Aorta (tissue), 5 donors: ENCODE measurements around the gene TNNI2. TPM values are rescaled to one million over a fixed set of nuclear protein-coding genes. Genes with fewer than 3 reads are reported as not detected.

Experiments used
- ATAC-seq: fragments of 200-7000 bp; cut with Tn5 transposase; one replicate; pipeline ENCODE4 v1.9.1; 2022; ENCODE audit warnings: moderate library complexity; ENCODE audit not compliant: low FRiP score
- DNase-seq, 2 donors: peaks; one replicate each; pipeline ENCODE4 v3.0.0-alpha.2; 2020
- H3K27ac ChIP-seq, 2 donors: one replicate each; pipeline ENCODE4 v1.5.1; 2013; ENCODE audit warnings: low read length in 2 of 2, mild to moderate bottlenecking in 2 of 2, moderate library complexity in 2 of 2, control low read depth in 1 of 2, inconsistent platforms in 1 of 2, low read depth in 1 of 2
- H3K27me3 ChIP-seq, 2 donors: one replicate each; pipeline ENCODE4 v1.6.1; 2013; ENCODE audit warnings: control low read depth in 1 of 2, low read length in 1 of 2, mild to moderate bottlenecking in 1 of 2, moderate library complexity in 1 of 2; ENCODE audit not compliant: insufficient read depth in 2 of 2, control insufficient read depth in 1 of 2
- H3K36me3 ChIP-seq, 2 donors: one replicate each; pipeline ENCODE4 v1.6.1; 2013; ENCODE audit warnings: control low read depth in 1 of 2, low read length in 1 of 2, mild to moderate bottlenecking in 1 of 2; ENCODE audit not compliant: insufficient read depth in 2 of 2, control insufficient read depth in 1 of 2
- H3K4me1 ChIP-seq, 2 donors: one replicate each; pipeline ENCODE4 v1.6.1; 2013; ENCODE audit warnings: low read length in 2 of 2, control low read depth in 1 of 2, mild to moderate bottlenecking in 1 of 2, moderate library complexity in 1 of 2; ENCODE audit not compliant: insufficient read depth in 2 of 2, control insufficient read depth in 1 of 2
- H3K4me3 ChIP-seq, 2 donors: one replicate each; pipeline ENCODE4 v1.5.1; 2013; ENCODE audit warnings: low read length in 2 of 2, control low read depth in 1 of 2, mild to moderate bottlenecking in 1 of 2
- H3K9me3 ChIP-seq: one replicate; pipeline ENCODE4 v1.6.1; 2013; ENCODE audit warnings: mild to moderate bottlenecking, low read length; ENCODE audit not compliant: control insufficient read depth
- WGBS, 2 donors: extraction: QIAGEN DNeasy Blood & Tissue Kit; methylation state at CpG; one replicate each; pipeline ENCODE4 v1.1.7; 2013; 5-methylcytosine and 5-hydroxymethylcytosine counted together
- intact Hi-C, 2 donors: fragments of 100-400 bp; cut with DNase I; formaldehyde crosslinking; loops; one replicate each; pipeline versions ENCODE4 v1.14.2 to v1.15.0; 2022
- polyA plus RNA-seq, 2 donors: library from polyadenylated mRNA; stranded (reverse); fragments of 200-250 nt; gene quantifications; one replicate each; pipeline ENCODE4 v1.2.3, GENCODE V29; 2013
- total RNA-seq, 2 donors: library from RNA; stranded (reverse); fragmentation: NEBNext Ultra II Directional; extraction: Animal tissue kit (Norgen Biotek cat#: 25700); gene quantifications; one replicate each; pipeline ENCODE4 v1.2.1, GENCODE V29; 2021
- donor health status: healthy with polysubstance abuse.
- donor health status: Bipolar disorder and iron deficiency.
- donor health status: DM: no; HTN: no; CAD: no.
- donor health status: DM: no; HTN: no; CAD: no.
- donor health status: DM: yes; HTN: yes; CAD: no.

The TNNI2 gene
- total and polyA plus RNA-seq, 4 donors: 0.75 to 2.2 (median 0.81) TPM

DNA sequence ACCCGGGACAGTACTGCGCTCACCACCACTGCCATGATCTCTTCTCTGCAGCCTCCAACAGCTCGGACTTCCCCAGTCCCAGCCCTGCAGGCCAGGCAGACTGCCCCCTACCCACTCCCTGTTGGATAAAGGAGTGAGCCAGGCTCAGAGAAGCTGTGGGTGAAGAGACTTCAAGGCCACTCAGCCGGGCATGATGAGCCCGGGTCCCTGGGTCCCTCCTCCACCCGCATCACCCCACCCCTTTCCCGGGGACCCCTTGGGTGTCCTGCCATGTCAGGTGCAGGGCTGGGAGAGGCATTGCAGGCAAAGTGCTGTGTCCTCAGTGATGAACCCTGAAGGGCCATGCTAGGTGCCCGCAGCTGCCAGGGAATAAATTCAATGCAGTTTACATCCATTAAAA, 28.6 kb downstream of the TNNI2 start:
- no peaks in the 10 kb centered on the region for H3K9me3 ChIP-seq
- ATAC-seq: no peak

DNA sequence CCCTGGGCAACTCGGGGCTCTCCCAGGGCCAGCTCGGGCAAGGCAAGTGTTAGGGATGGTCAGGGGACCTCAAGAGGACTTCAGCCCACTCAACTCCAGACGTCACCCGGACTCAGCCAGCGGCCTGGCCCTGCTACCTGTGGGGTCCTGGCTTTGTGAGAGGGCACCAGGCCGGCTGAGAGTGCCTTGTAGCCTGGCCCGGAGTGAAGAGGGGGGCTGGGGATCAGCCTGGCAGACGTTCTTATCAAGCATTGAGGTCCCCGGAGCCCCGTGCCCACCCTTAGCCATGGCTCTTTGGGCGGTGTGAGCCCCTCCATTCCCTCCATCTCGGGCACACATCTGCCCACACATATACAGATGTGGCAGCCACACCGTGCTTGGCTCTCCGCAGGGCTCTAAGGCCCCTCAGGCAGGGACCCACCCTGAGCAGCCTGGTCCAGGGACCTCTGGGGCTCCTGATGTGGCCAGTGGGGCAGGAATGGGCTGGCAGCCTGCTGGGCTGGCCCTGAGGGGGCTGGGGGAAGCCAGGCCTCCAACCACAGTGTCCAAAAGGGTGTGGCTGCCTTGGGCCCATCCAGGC, 29.4 kb downstream of the TNNI2 start:
- Histone ChIP-seq H3K9me3 (no peaks in the 10 kb centered on the region), H3K4me3 (no peak overlapping the region), H3K27me3 (no peaks in the 10 kb centered on the region), H3K4me1 (peaks cover 0 to 3% of the 10 kb centered on the region in 2 donors), H3K36me3 (no peaks in the 10 kb centered on the region), H3K27ac (no peak overlapping the region)
- 78 to 81% methylated on average over 14 of the region's 14 CpGs for WGBS, 2 donors
- intact Hi-C loops: no loop called here
- DNase-seq: no peak
- no peak for ATAC-seq

More for the DNA sequence above, 28.6 kb downstream of the TNNI2 start:
- H3K27me3 ChIP-seq: no peaks in the 10 kb centered on the region
- intact Hi-C loops: no loop called here
- peaks cover 0 to 3% of the 10 kb centered on the region in 2 donors for H3K4me1 ChIP-seq
- 80 to 93% methylated on average over 8 of the region's 8 CpGs for WGBS, 2 donors
- DNase-seq: no peak
- no peak overlapping the region for H3K27ac ChIP-seq
- H3K36me3 ChIP-seq: no peaks in the 10 kb centered on the region
- H3K4me3 ChIP-seq: no peak overlapping the region

DNA sequence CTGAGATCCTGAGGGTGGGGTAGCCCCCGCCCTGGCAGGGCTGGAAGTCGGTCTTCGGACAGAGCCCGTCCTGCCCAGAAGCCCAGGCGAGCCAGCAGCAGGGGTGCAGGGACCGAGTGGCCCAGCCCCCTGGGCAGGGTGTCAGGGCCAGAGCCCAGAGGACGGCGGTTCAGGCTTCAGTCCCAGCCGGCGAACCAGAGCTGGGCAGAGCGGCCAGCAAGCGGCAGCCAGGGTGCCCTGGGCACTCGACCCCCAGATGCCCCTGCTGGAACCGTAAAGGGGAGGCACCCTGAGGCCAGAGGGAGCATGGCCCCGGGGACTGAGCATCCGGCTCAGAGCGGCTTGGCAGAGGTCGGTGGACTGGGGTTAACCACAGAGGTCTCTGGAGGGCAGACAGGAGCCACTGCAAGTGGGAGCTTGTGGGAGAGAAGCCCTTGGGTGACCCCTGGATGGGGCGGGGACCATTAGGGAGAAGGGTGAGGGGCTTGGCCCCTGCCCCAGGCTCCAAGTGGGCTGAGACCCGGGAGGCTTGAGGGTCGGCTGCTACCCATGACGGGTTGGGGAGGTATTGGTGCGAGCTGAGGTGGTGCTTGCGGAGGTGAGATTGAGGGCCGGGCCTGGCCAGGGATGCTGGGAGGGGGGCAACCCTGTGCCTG, 30.0 kb downstream of the TNNI2 start:
- Histone ChIP-seq H3K27me3 (no peaks in the 10 kb centered on the region), H3K4me1 (peaks cover 0 to 3% of the 10 kb centered on the region in 2 donors), H3K27ac (no peak overlapping the region), H3K36me3 (no peaks in the 10 kb centered on the region), H3K9me3 (no peaks in the 10 kb centered on the region), H3K4me3 (no peak overlapping the region)
- WGBS, 2 donors: 36 to 52% methylated on average over 20 to 25 of the region's 25 CpGs
- intact Hi-C loops: no loop called here
- DNase-seq (peak; percentile 66 to 75), ATAC-seq (peak; percentile 19)

DNA sequence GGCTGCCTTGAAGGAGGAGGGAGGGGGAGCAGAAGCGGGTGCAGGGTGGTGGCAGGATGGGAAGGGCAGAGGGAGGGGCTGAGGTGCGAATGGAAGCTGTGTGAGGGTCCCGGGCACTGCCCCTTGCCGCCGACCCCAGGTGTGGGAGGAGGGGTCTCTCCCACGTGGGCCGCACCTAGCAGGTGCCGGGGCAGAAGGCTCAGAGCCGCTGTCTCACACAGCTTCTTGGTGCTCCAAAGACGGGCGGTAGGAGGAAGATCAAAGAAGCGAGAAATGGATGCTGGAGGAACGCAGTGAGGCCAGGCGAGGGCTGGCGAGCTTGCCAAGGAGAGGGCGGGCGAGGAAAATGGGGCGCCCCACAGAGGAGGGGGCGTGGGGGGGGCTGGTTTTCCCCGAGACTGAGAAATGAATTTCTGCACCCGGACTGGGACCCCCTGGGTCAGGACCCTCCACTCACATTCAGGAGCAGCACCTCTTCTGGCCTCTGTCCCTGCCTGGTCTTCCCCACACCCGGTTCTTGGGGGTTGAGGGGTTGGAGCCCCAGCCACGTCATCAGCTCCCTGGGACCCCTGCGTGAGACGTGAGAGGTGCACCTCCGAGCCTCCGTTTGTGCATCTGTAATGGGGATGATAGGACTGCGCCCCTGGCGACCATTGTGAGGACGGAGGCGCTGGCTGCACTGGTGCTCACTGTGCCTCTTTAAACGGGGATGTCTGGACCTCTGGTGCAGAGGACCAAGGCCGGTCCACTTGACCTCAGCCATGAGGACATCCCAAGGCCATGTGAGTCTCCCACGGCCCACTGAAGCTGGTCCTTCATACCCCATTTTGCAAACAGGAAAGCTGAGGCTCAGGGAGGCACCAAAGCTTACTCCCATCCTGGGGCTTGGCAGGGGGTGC, 30.9 kb downstream of the TNNI2 start:
- ATAC-seq (peak; percentile 51), DNase-seq (peak; percentile 51 to 83)
- Histone ChIP-seq H3K9me3 (no peaks in the 10 kb centered on the region), H3K4me1 (peaks cover 0 to 2% of the 10 kb centered on the region in 2 donors), H3K27ac (no peak overlapping the region), H3K36me3 (no peaks in the 10 kb centered on the region), H3K27me3 (no peaks in the 10 kb centered on the region), H3K4me3 (no peak overlapping the region)
- intact Hi-C loops: no loop called here
- WGBS, 2 donors: 74 to 85% methylated on average over 34 of the region's 34 CpGs

DNA sequence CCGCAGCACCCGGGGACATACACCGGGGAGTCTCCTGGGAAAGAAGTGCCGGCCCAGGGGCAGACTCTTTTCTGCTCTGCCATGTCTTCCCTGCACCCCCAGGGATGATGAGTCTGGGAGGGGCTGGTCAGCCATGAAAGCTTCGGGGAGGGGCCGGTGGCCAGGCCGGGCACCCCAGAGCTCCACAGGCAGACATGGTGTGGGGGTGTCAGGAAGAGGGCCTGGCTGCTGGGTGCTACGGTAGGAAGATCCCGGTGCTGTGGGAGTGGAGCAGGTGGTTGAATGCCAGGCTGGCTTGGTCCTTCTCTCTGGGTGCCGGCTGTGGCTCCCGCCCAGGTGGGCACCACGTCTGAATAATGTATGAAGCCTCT, 31.5 kb downstream of the TNNI2 start:
- H3K36me3 ChIP-seq: no peaks in the 10 kb centered on the region
- H3K27ac ChIP-seq: no peak overlapping the region
- WGBS, 2 donors: 46 to 48% methylated on average over 10 to 12 of the region's 12 CpGs
- H3K9me3 ChIP-seq: no peaks in the 10 kb centered on the region
- intact Hi-C loops: no loop called here
- no peak overlapping the region for H3K4me3 ChIP-seq
- ATAC-seq (no peak), DNase-seq (peak; percentile 49 to 68)
- H3K27me3 ChIP-seq: no peaks in the 10 kb centered on the region
- no peaks in the 10 kb centered on the region for H3K4me1 ChIP-seq

DNA sequence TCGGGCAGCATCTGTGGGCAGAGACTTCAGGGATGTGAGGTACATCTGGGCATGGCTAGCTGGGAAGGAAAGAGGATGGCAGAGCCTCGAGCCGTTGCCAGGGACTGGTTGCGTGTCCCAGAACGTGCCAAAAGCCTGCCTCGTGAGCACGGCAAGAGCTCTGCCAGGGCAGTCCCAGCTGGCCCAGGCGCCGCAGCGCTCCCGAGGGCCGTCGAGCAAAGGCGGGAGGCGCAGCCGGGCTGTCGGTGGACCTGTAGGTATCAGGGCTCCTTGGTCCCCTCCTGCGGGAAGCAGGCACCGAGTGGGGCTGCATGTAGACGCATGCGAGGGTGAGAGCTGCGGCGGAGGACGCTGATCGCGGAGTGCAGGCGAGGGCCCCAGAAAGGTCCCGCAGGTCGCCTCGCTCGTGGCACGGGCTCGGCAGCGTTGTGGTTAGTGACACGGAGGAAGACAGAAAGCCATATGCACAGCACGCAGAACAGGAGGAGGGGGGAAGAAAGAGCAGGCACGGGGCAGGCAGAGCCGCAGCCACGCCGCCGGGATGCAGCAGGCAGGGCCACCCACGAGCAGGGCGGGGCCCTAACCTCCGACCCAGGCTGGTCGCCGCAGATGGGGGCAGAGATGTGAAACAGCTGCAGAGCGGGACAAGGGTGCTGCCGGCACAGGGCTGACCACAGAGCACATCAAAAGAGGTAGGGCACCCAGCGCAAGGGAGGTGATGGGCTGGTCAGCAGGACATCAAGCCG, 32.1 kb downstream of the TNNI2 start:
- H3K27me3 ChIP-seq: no peaks in the 10 kb centered on the region
- no peak overlapping the region for H3K27ac ChIP-seq
- WGBS, 2 donors: 33 to 36% methylated on average over 43 to 50 of the region's 50 CpGs
- DNase-seq (peak; percentile 74 to 83), ATAC-seq (peak; percentile 16)
- no peak overlapping the region for H3K4me3 ChIP-seq
- intact Hi-C loops: no loop called here
- no peaks in the 10 kb centered on the region for H3K4me1 ChIP-seq
- no peaks in the 10 kb centered on the region for H3K36me3 ChIP-seq
- no peaks in the 10 kb centered on the region for H3K9me3 ChIP-seq

DNA sequence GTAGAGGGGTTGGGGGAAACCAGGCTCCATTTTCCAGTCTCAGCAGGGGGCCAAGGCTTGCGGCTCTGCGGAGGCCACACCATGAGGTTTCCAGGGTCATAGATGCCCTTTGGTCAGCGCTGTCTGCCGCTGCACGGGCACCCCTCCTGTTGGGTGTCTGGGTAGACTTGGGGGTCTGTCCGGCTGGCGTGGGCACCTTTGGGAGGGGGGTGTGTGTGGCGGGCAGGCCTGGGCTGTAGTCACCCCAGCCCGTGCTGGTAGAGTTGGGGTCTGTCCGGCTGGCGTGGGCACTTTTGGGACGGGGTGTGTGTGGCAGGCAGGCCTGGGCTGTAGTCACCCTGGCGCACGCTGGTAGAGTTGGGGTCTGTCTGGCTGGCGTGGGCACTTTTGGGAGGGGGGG, 32.8 kb downstream of the TNNI2 start:
- intact Hi-C loops: no loop called here

DNA sequence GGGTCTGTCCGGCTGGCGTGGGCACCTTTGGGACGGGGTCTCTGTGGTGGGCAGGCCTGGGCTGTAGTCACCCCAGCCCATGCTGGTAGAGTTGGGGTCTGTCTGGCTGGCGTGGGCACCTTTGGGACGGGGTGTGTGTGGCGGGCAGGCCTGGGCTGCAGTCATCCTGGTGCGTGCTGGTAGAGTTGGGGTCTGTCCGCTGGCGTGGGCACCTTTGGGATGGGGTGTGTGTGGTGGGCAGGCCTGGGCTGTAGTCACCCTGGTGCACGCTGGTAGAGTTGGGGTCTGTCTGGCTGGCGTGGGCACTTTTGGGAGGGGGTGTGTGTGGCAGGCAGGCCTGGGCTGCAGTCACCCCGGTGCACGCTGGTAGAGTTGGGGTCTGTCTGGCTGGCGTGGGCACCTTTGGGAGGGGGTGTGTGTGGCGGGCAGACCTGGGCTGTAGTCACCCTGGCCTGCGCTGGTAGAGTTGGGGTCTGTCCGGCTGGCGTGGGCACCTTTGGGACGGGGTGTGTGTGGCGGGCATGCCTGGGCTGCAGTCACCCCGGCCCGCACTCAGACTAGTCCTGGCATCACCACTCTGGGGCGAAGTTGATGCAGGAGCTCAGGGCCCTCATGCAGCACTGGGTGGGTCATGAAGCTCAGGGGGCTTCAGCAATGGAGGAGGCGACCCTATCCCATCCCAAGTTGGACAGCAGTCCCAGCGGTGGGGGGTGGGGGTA, 33.6 kb downstream of the TNNI2 start:
- Histone ChIP-seq H3K4me3 (no peak overlapping the region), H3K4me1 (no peaks in the 10 kb centered on the region)
- DNase-seq: peak in 1 of 2 donors; percentile 47

More for the DNA sequence above, 32.8 kb downstream of the TNNI2 start:
- no peak overlapping the region for H3K4me3 ChIP-seq
- DNase-seq (peak; percentile 38 to 71), ATAC-seq (no peak)
- H3K9me3 ChIP-seq: no peaks in the 10 kb centered on the region
- no peaks in the 10 kb centered on the region for H3K4me1 ChIP-seq
- H3K27me3 ChIP-seq: no peaks in the 10 kb centered on the region
- 89 to 91% methylated on average over 15 of the region's 15 CpGs for WGBS, 2 donors
- H3K27ac ChIP-seq: no peak overlapping the region
- no peaks in the 10 kb centered on the region for H3K36me3 ChIP-seq

More for the DNA sequence above, 33.6 kb downstream of the TNNI2 start:
- H3K27ac ChIP-seq: no peak overlapping the region
- no peaks in the 10 kb centered on the region for H3K9me3 ChIP-seq
- ATAC-seq: no peak
- intact Hi-C loops: no loop called here
- no peaks in the 10 kb centered on the region for H3K36me3 ChIP-seq
- 84% methylated on average over 24 to 25 of the region's 25 CpGs for WGBS, 2 donors
- H3K27me3 ChIP-seq: no peaks in the 10 kb centered on the region
